ENCODE data around the gene SHISA8.

GRCh38 chr22:41949297-41949965 is 34.6 kb upstream of the SHISA8 start:
- no peak for TF ChIP-seq CTCF (IDR thresholded peaks at IDR 0.05)
- TF ChIP-seq EZH2 (IDR thresholded peaks at IDR 0.05), result no peak
